Endometrium (tissue), 2 donors: ENCODE data around the gene RIBC2.
"Not testable (repeated sequence)": the region's sequence is repeated elsewhere in the genome, so short reads cannot be mapped to it uniquely, and the experiment has no call there.

Experiments
- FAIRE-seq: peaks from 2 replicates; lab custom pipeline; 2012; peaks lifted over from hg19 to GRCh38; lab: Jason Lieb, UNC
- donor health status: control.
- donor health status: control.

RIBC2 gene

DNA sequence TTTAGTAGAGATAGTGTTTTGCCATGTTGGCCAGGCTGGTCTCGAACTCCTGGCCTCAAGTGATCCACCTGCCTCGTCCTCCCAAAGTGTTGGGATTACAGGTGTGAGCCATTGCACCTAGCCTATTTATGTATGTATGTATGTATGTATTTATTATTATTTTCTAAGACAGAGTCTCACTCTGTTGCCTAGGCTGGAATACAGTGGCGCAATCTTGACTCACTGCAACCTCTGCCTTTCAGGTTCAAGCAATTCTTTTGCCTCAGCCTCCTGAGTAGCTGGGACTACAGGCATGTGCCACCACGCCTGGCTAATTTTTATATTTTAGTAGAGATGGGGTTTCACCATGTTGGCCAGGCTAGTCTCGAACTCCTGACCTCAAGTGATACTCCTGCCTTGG lies 35.9 kb downstream of the RIBC2 start:
- not testable (repeated sequence) for FAIRE-seq

DNA sequence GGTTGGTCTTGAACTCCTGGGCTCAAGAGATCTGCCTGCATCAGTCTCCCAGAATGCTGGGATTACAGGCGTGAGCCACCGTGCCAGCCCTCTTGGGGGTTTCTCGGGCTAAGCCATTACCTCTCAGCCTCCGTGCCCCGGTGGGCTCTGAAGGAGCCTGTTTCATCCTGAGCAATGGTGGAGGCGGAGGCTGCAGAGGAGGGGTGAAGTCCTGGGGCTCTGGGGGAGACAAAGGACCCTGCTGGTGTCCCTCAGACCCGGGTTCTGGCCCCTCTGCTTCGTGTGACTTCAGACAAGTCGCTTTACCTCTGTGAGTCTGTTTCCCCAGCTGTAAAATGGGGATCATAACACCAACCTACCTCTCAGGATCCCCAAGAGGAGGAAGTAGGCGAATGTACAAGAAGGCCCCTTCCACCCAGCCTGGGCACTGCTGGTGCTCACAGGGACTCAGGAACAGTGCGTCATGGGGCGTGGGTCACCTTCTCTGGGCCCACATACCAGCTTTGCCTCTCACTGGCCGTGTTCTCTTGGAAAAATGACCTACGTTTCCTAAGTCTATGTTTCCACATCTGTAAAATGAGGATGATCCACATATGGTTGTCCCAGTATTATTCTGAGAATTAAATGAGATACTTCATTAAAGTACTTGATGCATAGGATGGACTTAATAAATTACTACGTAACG lies 36.8 kb downstream of the RIBC2 start:
- FAIRE-seq, result no peak

DNA sequence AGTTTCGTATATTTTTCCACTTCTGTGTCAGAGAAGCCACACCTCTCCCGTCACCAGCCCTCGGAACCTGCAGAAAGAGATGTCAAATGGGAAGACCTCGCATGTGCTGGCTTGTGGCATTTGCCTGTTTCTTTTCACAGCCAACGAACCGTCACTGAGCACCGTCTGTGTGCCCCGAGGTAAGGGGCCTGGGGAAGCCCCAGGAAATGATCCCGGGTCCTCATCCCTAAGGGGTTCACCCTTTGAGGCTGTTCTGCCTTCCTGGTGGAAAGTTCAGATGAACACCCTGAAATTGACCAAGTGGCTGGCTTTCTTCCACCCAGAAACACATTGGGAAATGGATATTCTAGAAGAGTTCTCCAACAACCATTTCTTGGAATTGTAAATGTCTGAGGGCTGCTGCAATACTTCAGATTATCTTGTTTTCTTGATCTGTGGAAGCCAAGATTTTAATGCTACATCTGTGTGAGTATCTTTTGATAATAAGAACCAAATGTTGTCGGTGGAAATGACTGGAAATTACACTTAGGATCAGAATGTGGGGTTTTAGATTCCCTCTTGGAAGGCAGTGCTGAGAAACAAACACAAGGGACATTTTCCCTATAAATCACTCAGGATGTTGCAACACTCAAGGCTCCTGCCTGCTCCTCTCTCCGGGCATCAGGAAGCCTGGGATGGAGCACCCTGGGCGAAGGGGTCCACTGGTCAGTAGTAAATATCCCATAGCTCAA lies 37.6 kb downstream of the RIBC2 start:
- FAIRE-seq, result peak; percentile 96

DNA sequence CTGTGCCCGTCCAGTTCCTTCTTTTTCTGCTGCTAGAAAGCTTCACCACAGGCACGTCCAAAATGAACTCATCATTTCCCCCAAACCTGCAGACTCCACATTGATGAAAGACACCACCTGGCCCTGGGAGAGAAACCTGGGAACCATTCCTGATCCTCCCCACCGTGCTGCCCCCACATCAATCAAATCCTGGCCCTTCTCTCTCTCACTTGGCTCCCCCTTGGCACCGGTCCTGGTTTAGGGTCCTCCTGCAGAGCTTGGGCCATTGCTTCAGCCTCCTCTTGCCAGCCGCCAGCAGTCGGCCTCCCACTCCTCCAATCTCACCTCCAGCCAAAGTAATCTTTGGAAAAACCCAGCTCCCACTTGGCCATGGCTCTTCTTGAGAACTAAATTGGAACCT lies 38.5 kb downstream of the RIBC2 start:
- FAIRE-seq, result no peak

DNA sequence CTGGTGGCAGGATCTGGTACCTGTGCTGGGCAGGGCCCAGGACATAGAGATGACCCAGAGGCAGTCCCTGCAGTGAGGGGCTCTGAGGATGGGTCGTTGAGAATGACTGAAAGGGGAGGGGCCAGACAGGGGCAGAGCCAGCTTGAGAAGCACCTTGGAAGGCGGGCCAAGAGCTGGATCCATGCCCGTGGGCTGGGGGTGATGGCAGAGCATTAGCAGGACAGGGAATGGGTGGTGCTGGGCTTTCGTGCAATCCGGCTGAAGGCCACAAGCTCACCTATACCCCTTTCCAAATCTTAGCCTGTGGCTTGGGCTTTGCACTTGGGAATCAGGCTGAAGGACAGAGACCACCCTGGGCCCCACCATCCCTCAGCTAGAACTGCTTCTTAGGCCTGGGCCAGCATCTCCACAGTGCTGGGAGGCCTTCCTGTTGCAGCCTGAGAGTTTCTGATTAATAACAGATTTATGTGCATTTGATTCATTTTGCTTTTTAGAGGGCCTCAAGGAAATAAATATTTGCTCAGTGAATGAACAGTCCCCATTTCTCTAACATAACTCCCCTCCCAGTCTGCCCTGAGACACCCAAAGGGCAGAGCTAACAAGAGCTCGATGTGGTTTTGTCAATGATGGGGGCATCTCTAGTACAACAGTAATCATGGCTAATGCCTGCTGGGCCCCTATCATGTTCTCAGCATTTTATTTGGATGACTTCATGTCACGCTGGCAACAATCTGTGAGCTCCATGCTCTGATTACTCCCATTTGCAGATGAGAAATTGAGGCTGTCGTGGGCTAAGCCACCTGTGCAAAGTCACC lies 39.3 kb downstream of the RIBC2 start:
- no peak for FAIRE-seq

DNA sequence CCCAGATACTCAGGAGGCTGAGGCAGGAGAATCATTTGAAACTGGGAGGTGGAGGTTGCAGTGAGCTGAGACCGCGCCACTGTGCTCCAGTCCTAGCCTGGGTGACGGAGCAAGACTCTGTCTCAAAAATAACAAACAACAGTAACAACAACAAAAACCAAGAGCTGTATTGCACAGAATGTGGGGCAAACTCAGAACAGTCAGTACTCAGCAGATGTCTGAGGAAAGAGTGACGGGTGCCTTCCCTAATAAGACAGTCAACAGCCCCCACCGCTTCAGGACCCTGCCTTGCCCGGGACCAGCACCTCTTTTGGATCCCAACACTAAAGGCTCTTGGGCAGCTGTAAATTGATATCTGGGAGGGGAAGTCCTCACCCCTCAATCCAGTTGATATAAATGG lies 40.3 kb downstream of the RIBC2 start:
- no peak for FAIRE-seq

DNA sequence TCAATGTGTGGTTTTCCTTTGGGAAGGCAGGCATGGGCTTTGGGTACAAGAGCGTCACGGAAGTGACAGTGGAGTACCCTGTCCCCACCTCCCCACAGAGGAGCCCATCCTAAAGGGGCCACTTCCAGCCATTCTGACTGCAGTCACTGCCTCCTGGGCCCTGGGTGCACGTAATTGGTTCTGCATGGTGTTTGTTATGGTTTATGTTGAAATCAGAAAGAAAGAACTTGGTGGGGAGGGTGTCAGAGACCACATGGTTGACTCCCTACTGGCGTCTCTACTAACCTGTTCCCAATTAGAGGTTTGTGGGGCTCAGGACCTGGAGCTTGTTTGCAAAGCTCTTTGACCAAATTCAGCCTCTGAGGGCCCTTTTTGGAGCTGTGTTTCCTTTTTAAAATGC lies 40.8 kb downstream of the RIBC2 start:
- peak; percentile 91 for FAIRE-seq

DNA sequence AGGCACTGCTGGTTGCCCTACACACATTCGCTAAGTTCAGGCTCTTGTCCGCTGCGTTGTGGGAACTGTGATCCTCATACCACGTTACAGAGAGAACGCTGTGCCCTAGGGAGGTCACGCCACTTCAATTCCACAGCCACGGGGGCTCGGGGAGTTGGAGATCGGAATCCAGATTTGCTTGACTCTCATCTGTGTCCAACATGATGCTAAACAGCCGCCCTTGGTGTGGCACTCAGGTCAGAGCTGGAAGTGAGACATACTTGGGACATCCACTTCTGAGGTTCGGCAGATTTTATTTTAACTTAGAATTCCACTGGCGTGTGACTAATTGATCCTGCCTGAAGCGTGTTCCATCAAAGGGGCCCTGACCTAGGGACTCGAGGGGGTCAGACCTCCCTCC lies 41.7 kb downstream of the RIBC2 start:
- FAIRE-seq, result no peak

DNA sequence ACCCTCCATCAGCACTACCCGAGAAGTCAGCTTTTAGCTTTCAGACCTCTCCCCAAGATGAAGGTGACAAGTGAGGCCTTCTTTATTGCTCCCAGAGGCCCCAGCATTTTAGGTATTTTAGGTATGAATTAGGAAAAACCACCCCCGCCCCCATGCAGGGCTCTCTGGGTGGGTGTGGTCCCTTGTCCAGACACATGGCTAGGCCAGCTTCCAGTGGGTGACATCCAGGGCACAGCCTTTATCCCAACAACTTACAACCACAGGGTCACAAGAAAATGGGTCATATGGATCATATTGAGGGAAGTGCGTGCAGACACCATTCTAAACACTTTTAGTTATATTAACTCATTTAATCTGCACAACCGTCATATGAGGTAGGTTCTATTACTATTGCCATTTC lies 42.1 kb downstream of the RIBC2 start:
- no peak for FAIRE-seq

DNA sequence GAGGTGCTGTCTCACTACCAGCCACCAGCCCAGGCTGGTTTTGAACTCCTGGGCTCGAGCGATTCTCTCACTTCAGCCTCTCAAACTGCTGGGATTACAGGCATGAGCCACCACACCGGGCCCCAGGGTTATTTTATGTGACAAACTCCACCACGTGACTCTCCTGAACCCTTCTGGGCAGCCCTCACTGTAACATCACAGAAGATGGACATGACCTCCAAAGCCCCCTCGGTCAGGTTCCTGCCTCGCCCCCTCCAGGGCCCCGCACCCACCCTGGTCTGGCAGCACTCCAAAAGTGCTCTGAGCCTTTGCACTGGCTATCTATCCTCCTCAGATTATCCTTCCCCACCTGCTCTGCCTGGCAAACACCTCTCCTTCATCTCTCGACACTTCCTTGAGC lies 43.3 kb downstream of the RIBC2 start:
- no peak for FAIRE-seq

DNA sequence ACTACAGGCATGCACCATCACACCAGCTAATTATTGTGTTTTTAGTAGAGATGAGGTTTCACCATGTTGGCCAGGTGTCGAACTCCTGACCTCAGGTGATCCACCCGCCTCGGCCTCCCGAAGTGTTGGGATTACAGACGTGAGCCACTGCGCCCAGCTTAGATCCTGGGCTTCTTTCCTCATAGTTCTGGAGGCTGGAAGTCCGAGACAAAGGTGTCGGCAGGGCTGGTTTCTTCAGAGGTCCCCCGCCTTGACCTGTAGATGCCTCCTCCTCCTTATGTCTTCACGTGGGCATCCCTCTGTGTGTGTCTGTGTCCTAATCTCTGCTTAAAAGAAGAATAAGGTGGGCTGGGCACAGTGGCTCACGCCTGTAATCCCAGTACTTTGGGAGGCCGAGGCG lies 45.0 kb downstream of the RIBC2 start:
- FAIRE-seq, result no peak

DNA sequence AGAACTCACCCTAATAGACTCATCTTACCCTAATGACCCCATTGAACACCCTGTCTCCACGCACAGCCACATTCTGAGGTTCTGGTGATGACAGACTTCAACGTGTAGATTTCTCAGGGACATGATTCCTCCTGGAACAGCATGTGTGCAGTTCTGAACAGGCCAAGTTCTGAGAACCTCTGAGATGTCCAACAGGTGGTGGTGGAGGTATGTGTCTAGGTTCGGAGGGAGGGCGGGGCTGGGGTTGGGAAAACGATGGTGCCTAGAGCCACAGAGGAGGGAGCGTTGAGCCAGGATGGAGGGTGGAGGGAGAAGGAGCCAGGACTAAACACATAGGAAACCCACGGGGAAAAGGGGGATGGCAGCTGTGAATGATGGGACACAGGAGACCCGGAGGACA lies 45.7 kb downstream of the RIBC2 start:
- FAIRE-seq, result no peak

DNA sequence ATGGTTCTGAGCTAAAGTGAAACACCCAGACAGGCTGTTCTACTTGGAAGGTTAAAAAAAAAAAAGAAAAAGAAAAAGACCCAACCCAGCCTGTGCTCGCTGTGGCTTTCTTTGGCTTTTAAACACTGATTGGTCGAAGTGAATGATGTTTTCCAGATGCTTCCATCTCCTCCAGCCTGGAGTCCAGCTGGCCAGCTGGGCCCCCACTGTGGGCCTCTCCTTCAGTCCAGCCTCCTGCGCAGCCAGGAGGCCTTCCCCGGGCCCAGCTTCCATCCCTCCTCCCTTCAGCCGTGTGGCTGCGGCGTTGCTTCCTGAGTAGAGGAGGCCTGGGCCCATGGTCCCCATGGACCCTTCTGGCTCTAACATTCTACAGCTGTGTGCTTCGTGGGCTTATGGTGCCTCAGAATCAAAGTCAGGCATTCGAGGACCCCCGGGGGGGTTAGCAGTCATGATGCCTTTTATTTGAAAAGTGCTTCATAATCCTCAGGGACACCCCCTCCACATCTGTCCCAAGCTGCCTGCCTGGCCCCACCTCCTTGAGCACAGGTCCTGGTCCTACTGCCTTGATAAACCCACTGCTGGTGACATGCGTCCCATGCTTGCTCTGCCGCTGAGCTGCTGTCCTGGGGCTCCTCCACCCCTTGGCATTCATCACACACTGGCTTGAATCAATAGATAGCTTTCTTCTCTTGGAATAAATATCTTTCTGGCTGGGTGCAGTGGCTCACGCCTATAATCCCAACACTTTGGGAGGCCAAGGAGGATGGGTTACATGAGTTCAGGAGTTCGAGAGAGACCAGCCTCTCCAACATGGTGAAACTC lies 47.0 kb downstream of the RIBC2 start:
- FAIRE-seq, result peak; percentile 94

DNA sequence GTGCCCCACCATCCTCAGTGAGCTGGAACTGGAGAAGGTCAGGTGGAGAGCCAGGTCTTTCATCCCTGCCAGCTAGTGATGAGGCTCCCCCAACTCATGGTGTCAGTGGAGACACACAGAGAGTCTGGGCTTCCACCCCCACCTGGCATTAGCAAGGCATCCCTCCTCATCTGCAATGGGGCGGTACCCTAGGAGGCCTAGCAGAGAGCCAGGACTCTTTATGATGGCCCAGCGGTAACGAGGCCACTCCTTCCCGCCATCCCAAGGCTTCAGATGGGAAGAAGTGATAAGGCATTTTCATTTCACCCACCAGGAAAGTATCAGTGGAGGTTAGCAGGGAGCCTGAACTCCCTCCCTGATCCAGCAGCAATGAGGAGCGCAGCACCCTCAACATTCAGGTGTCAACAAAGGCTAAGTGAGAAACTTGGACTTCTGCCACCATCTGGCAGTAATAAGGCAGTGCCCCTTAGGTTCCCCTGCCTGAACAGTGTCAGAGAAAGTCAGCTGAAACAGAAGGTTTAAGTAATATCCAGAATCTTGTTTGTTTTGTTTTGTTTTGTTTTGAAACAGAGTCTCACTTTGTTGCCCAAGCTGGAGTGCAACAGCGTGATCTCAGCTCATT lies 48.7 kb downstream of the RIBC2 start:
- FAIRE-seq, result no peak

DNA sequence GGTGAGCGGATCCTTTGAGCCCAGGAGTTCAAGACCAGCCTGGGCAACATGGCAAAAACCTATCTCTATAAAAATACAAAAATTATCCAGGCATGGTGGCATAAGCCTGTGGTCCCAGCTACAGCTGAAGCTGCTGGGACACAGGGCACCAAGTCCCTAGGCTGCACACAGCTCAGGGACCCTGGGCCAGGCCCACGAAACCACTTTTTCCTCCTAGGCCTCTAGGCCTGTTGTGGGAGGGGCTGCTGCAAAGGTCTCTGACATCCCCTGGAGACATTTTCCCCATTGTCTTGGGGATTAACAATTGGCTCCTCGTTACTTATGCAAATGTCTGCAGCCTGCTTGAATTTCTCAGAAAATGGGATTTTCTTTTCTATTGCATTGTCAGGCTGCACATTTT lies 50.2 kb downstream of the RIBC2 start:
- not testable (repeated sequence) for FAIRE-seq

DNA sequence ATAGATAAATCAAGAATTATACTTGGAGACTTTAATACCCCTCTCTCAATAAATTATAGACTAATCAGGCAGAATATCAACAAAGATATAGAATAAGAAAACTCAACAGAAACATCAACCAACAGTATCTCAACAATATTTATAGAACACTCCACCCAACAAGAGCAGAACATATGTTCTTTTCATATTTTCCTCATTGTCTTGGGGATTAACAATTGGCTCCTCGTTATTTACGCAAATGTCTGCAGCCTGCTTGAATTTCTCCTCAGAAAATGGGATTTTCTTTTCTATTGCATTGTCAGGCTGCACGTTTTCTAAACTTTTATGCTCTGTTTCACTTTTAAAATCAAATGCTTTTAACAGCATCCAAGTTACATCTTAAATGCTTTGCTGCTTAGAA lies 52.1 kb downstream of the RIBC2 start:
- FAIRE-seq, result peak; percentile 85

DNA sequence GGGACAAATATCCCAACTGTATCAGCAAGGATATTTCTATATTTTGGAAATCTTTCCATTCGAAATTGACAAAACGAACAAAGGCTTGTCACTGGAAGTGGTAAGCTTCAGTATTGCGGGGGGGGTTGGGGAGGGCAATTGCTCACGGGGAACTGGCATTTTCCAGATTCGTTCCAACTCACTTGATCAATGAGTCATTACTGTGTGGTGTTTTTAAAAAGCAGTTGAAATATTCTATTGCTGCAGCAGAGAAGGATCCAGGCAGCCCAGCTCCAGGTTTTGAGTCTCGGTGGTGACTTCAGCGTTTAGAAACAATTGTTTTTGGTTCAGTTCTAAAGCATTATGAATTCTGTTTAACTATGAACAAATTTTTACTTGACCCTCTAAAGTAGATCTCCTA lies 55.4 kb downstream of the RIBC2 start:
- no peak for FAIRE-seq

DNA sequence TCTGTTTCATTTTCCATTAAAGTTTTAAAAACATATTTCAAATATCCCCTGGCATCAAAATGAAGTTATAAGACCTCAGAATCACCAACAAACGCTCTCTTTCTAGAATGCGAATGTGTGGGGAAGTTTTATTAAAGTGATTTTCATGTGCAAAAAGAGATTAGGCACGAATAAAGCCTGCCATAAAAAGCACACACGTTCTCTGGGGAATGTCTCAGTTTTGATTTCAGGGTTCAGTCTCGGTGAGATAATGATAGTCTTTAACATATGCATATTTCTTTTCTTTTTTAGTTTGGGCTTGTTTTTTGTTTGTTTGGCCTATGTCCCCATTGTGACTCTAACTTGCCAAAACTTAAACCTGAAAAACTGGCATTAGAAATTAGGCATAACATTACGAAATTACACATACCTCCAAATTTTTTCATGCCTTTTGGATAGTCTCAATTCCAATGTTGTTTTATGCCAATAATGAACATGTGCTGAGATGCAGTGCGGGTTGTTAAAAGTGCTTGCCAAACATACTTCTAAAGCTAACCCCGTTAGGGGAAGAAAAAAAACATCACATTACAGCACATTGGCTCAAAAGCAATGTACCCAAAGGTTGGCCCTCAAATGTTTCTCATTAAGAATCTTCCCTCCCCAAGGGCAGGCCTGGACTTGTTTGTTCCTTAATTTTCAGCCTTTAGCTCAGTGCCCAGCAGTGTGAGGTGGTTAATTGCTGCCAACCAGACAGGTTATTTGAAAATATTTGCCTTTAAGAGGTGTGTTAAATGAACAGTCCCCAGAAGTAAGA lies 56.0 kb downstream of the RIBC2 start:
- FAIRE-seq, result peak; percentile 77

DNA sequence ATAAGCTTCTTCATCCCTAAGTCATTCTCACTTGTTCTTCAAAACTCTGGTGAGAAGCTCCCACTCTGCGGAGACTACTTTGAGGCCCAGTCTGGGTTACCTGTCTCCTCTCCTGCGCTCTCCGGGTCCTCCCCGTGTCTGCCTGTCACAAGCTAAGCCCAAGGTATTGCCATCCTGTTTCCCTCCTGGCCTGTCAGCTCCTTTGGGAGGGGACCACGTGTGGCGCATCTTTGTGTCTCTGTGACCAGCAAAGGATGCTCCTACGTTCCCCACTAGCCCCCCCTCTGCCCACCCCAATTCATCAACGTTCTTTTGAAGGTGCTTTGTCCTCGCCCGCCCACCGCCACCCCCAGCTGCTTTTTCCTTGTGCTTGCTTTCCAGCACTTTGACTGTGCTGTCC lies 57.4 kb downstream of the RIBC2 start:
- FAIRE-seq, result no peak

DNA sequence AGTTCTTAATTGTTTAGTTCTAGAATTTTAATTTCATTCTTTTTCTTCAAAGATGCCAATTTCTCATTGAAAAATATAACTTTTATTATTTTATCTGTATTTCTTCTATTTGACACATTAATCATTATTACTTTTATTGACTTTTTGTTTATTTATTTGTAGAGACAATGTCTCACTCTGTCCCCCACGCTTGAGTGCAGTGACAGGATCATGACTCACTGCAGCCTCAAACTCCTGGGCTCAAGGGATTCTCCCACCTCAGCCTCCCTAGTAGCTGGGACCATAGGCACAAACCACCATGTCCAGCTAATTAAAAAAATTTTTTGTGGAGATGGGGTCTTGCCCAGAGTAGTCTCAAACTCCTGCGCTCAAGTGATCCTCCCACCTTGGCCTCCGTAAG lies 58.9 kb downstream of the RIBC2 start:
- no peak for FAIRE-seq

DNA sequence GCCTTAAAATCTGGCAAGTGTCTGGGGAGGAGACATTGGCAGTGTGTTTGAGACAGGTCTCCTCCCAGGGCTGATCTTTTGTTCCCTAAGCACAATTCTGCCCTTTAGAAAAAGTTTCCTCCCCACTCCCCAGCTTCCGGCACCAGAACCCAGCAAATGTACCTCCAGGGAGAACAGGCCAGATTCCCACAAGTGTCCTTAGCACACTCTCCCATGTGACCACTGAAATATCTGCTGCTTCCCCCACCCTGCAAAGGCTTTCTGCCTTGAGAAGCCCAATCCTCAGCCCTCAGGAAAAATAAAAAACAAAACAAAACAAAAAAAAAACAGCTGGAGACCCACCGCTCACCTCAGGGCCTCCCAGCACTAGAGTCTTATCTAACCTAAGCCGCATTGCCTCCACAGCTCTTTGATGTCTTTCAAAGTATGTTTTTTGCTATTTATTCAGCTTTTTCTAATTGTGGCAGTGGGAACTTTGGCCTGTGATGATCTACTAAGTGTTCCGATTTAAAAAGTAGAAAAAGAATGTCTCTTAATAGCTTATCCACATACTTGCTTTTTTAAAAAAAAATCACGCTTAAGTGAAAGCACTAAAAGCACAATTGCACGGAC lies 60.2 kb downstream of the RIBC2 start:
- peak; percentile 87 for FAIRE-seq
